ENCODE results near the gene SLC30A1.
"Not testable (repeated sequence)": the region's sequence is repeated elsewhere in the genome, so short reads cannot be mapped to it uniquely, and the experiment has no call there.

The SLC30A1 gene

DNA sequence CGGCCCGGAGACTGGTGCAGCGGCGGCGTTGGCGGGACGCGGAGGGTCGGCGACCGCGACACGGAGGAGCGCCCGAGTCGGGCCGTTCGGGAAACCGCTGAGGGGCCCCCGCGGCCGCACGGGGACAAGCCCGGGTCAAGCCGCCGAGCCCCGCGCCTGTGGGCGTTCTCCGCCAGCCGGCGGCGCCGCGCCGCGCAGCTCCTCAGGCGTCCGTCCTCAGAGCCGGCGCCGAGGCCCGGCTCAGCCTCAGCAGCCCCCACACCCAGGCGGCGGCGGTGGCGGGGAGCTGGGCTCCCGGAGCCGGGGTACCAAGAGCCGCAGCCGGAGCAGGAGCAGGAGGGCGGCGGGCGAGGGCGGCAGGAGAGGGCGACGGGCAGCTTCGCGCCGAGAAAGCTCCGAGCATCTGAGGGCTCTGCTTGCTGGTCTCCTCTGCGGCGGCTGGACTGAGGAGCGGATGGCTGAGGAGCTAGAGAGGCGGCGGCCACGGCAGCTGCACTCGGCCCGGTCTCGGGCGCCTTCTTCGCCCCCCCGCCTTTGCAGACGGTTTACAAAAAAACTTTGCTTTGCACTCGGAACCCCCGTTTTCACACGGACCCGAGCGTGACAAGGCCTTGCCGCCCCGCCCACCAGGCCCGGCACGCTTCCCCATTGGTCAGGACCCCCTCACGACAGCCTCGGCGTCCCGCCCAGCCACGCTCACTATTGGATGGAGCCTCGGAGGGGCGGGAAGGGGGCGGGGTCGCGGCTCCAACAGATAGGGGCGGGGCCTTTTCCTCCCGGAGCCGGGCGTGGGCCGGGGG lies at the start of gene SLC30A1:
Gene SLC30A1 (minus strand): TSS at position 522 of the 800 bp plus-strand sequence. CDS start 549 bp downstream, outside the sequence.
- peak; percentile 97 for DNase-seq (ENCODE audit: low read depth)

- DNase-seq (ENCODE audit: low read depth) = no peak
Measured at GRCh38 chr1:211628417-211628816, 49.5 kb upstream of the SLC30A1 start.

GRCh38 chr1:211627259-211627658 lies 48.3 kb upstream of the SLC30A1 start:
- DNase-seq (ENCODE audit: low read depth) = no peak

- not testable (repeated sequence) for DNase-seq (ENCODE audit: low read depth)
Measured at GRCh38 chr1:211625866-211626265, 46.9 kb upstream of the SLC30A1 start.

GRCh38 chr1:211625040-211625439 lies 46.1 kb upstream of the SLC30A1 start:
- DNase-seq (ENCODE audit: low read depth) = no peak

DNA sequence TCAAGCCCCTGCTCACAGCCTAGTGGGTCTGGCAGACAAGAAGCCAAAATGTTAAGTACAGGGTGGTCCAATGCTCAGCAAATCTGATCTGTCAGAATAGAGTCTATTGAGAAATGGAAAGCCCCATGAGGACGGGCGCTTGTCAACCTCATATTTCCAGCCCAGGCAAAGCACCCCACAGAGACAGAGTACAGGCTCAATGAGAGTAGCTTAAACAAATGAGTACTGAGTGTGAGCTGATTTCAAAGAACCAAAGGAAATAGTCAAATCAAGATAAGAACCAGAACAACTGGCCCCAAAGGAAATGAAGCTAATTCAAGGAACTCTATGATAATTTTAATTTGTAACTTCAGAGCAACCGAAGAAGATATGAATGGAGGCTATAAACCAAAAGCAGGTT lies 44.6 kb upstream of the SLC30A1 start:
- no peak for DNase-seq (ENCODE audit: low read depth)

DNA sequence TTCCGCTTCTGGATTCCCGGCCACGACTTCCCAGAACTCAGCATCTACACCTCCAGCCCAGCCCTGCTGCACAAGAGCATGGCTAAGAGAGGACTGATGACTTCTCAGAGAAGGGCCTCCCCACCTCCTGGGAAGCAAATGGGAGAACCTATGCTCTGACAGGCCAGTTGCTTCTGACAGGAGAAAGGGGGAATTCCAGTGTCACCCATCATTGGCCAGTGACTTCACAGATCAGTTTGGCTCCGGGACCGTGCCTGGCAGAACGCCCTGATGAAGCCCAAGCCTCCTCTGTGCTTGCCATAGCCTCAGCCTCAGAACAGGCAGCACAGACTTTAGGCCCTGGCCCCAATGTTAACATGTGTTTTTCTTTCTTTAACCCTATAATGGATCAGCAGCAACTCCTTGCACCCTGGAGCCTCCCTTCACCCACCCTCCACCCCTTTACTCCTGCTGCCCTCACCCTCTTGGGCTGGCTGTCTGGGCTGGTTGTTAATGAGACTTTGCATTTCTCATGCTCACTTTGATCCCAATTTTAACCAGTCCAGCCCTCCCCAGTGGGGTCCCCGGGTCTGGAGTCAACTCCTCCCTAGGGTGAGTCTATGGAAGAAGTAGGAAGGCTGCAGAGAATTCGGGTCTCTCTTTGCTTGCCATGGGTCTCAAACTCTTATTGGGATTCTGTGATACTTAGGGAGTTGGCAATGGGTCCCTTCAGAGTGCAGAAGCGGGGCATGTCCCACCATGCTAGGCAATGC lies 42.7 kb upstream of the SLC30A1 start:
- DNase-seq (ENCODE audit: low read depth) = no peak

GRCh38 chr1:211620097-211620496 lies 41.1 kb upstream of the SLC30A1 start:
- no peak for DNase-seq (ENCODE audit: low read depth)

DNA sequence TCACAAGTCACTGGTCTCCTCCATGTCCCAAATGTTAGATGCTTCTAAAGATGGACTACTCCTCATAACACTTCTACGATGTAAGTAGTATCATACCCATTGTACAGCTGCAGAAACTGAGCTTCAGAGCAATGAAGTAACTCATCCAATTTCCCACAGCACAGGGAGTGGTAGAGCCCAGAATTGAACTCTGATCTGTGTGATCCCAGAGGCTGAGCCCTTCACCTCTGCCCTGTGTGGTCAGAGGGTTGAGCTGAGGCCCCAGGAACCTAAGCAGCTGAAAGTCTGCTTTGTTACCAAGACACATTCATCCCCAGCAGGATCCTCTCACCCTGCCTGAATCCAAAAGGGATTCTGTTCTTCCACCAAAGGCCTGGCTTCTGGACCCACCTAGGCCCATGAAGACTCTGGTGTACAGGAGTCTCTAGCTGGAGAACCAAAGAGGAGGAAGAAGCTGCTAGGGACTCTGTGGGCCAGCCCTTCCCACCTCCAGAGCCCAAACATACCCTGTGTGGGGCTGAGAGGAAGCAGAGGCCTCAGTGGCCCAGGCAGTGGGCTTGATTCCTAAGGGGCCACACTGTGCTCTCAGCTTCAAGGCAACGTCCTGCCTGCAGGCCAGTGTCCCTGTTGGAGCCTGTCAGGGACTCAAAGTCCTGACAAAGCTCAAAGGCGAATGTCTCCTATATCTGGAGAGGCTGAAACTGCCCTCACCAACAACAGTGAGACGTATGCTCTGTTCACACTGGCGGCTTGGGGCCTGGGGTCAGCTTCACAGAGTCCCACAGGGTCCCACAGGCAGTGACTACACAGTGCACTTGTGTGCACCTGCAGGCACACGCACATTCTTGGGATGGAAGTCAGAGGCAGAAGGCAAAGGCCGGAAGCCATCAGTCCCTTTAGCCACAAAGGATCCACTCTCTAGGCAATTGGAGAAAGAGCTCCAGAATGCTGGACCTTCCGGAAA lies 40.4 kb upstream of the SLC30A1 start:
- no peak for DNase-seq (ENCODE audit: low read depth)

GRCh38 chr1:211616965-211617297 lies 38.0 kb upstream of the SLC30A1 start:
- DNase-seq (ENCODE audit: low read depth) = no peak

GRCh38 chr1:211616231-211616964 lies 37.4 kb upstream of the SLC30A1 start:
- no peak for DNase-seq (ENCODE audit: low read depth)

- no peak for DNase-seq (ENCODE audit: low read depth)
Measured at GRCh38 chr1:211614615-211615014, 35.7 kb upstream of the SLC30A1 start.

- no peak for DNase-seq (ENCODE audit: low read depth)
Measured at GRCh38 chr1:211613951-211614350, 35.0 kb upstream of the SLC30A1 start.

DNA sequence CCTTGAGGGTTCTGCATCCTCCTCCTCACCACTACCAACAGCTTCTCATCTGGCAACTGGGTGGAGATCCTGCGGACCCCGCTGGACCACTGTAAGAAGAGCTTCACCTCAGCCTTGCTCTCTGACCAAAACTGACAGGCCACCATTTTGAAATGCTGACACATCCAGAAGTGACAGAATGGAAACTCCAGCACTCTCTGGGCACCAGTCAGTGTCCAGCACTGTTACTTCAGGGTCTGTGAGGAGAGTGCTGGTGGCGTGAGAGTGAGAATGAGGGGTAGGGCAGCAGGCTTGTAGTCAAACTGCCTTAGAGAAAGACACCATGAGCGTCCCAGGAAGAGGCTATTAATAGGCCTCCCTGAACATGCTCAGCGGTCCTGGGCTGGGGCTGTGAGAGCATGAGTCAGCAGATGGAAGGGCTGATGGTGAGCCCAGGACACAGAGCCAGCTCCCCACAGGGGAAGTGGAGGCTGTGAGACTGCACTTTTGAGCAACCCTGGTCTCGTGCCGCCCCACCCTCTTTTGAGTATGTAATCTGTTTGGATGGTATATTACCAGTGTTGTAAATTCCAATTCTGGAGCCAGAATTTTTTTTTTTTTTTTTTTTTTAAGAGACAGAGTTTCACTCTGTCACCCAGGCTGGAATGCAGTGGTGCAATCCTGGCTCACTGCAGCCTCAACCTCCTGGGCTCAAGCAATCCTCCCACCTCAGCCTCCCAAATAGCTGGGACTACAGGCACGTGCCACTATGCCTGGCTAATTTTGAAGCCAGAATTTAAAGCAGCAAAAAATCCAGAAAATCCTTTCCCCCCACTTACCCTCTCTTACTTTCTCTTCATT lies 34.4 kb upstream of the SLC30A1 start:
- DNase-seq (ENCODE audit: low read depth) = peak; percentile 92

GRCh38 chr1:211612786-211613107 lies 33.8 kb upstream of the SLC30A1 start:
- no peak for DNase-seq (ENCODE audit: low read depth)

- no peak for DNase-seq (ENCODE audit: low read depth)
Measured at GRCh38 chr1:211611818-211612217, 32.9 kb upstream of the SLC30A1 start.

DNA sequence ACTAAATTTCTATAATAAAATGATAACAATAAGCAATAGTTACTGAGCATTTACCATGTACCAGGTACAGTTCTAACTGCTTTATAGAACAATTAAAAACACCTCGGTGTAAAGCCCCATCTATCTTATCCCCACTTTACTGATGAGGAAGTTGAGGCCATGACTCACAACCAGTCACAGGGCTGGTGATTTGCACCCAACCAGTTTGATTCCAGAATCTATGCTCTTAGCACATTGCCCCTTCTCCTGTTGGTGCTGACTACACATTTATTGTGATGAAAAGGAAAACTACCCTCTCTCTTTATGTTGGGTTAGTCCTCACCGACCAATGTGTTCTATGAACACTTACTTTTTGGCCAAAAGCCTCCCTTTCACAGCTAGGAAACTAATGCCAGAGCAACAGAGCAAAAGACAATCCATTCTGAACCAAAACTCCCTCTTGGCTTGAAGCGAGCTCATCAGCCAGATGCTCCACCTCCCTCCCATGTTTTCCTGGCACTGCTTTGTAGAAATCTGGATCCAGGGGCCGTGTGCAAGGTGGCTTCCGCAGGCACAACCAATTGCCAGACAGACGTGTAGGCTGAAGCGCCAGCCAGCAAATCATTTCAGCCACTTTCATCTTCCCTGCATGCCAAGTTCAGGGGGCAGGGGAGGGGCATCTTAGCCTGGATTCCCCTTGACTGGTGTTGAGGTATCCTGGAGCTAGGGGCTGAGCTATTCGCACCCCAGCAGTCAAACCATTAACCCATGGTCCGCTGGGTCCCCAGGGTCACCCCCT lies 32.0 kb upstream of the SLC30A1 start:
- DNase-seq (ENCODE audit: low read depth) = no peak

- DNase-seq (ENCODE audit: low read depth) = no peak
Measured at GRCh38 chr1:211609120-211610024, 30.4 kb upstream of the SLC30A1 start.
